GM12878 (cell line): Measurements from ENCODE around the gene EIF4E1B. TPM values are rescaled to one million over a fixed set of nuclear protein-coding genes. Genes with fewer than 3 reads are reported as not detected.

Experiments used
- ATAC-seq: fragments of 200-7000 bp; cut with Tn5 transposase; 3 replicates; pipeline ENCODE4 v1.9.1; 2020; ENCODE audit warnings: mild to moderate bottlenecking, moderate library complexity
- BruUV-seq: library from RNA; stranded (reverse); fragments of 400-500 nt; replicated peaks from 2 replicates; lab custom pipeline; 2021; lab: Mats Ljungman, UMichigan
- CTCF ChIA-PET: fragments of 300-600 bp; sonication (Branson Sonifier 250); formaldehyde crosslinking; extraction: SDS; loops from one replicate; lab custom pipeline; 2021; ENCODE audit warnings: inconsistent platforms; lab: Yijun Ruan, JAX
- POLR2A ChIA-PET: fragments of 350-600 bp; formaldehyde crosslinking; extraction: SDS; loops from one replicate; lab custom pipeline; 2021; ENCODE audit warnings: inconsistent platforms; lab: Charles Lee
- RAD21 ChIA-PET: fragments of 300-600 bp; sonication (Branson Sonifier 250); formaldehyde crosslinking; loops from one replicate; lab custom pipeline; 2023; ENCODE audit warnings: antibody characterized with exemption; ENCODE audit not compliant: unreplicated experiment; lab: Charles Lee
- SMC1A ChIA-PET: fragments of 300-600 bp; sonication (Branson Sonifier 250); formaldehyde crosslinking; loops from one replicate; lab custom pipeline; 2023; ENCODE audit not compliant: unreplicated experiment, uncharacterized antibody; lab: Charles Lee
- DNase-seq: peaks from one replicate; pipeline ENCODE4 v3.0.0-alpha.2; 2011; ENCODE audit warnings: low read depth, low spot score
- FAIRE-seq: peaks from 3 replicates; lab custom pipeline; 2011; peaks lifted over from hg19 to GRCh38; lab: Jason Lieb, UNC
- H2AFZ ChIP-seq: 2 replicates; pipeline ENCODE4 v1.6.0; 2011; ENCODE audit warnings: low read depth, low read length, control low read depth; ENCODE audit not compliant: control insufficient read depth
- H3K27ac ChIP-seq: 2 replicates; pipeline ENCODE4 v1.5.1; 2011; ENCODE audit warnings: control low read depth; ENCODE audit not compliant: control insufficient read depth, insufficient read depth
- H3K27me3 ChIP-seq, 2 experiments: replicated peaks in 1 of 2; 2 replicates each; pipeline versions ENCODE4 v1.6.0 to v1.6.1; 2011; ENCODE audit warnings: low read length in 1 of 2; ENCODE audit not compliant: control insufficient read depth in 2 of 2, insufficient read depth in 2 of 2
- H3K36me3 ChIP-seq, 2 experiments: 2 replicates each; pipeline ENCODE4 v1.5.1; 2011; ENCODE audit warnings: low read length in 1 of 2; ENCODE audit not compliant: control insufficient read depth in 2 of 2, insufficient read depth in 2 of 2
- H3K4me1 ChIP-seq: 2 replicates; pipeline ENCODE4 v1.6.1; 2011; ENCODE audit warnings: mild to moderate bottlenecking, low read length, moderate library complexity, mixed read lengths; ENCODE audit not compliant: control insufficient read depth, insufficient read depth
- H3K4me2 ChIP-seq: 2 replicates; pipeline ENCODE4 v1.6.0; 2011; ENCODE audit warnings: control low read depth; ENCODE audit not compliant: control insufficient read depth, insufficient read depth
- H3K4me3 ChIP-seq: fragments of 200-600 bp; sonication (generic); 2 replicates; pipeline ENCODE4 v1.5.1; 2016
- H3K79me2 ChIP-seq: 2 replicates; pipeline ENCODE4 v1.6.0; 2011; ENCODE audit warnings: low read length; ENCODE audit not compliant: control insufficient read depth, insufficient read depth
- H3K9ac ChIP-seq: 2 replicates; pipeline ENCODE4 v1.8.0; 2011; ENCODE audit warnings: low read length, control low read depth, mixed read lengths; ENCODE audit not compliant: control insufficient read depth, insufficient read depth
- H3K9me3 ChIP-seq: replicated peaks from 3 replicates; pipeline ENCODE4 v1.5.1; 2011; ENCODE audit warnings: mild to moderate bottlenecking, low read length; ENCODE audit not compliant: control insufficient read depth, insufficient read depth
- H4K20me1 ChIP-seq: 2 replicates; pipeline ENCODE4 v1.6.0; 2011; ENCODE audit not compliant: control insufficient read depth, insufficient read depth
- ASH2L ChIP-seq: fragments of 300-600, 200-600 bp; sonication (generic); IDR thresholded peaks from 2 replicates; pipeline ENCODE4 v1.6.1; 2017; ENCODE audit warnings: low read depth, mild to moderate bottlenecking, borderline replicate concordance
- CEBPB ChIP-seq, 2 experiments: fragments of 150-350 bp in 1 of 2; IDR thresholded peaks; 2 replicates each; pipeline ENCODE4 v1.6.1; 2012 to 2014; ENCODE audit warnings: low read depth in 2 of 2, low read length in 2 of 2, borderline replicate concordance in 1 of 2, inconsistent platforms in 1 of 2
- CREM ChIP-seq: IDR thresholded peaks from 2 replicates; pipeline ENCODE4 v1.6.1; 2014; ENCODE audit warnings: antibody characterized with exemption, low read depth
- KDM1A ChIP-seq: fragments of 200-600 bp; sonication (generic); IDR thresholded peaks from 2 replicates; pipeline ENCODE4 v1.6.1; 2016; ENCODE audit warnings: borderline replicate concordance
- MEF2A ChIP-seq: IDR thresholded peaks from 2 replicates; pipeline ENCODE4 v1.6.1; 2011; ENCODE audit warnings: low read depth, mild to moderate bottlenecking, low read length, moderate library complexity; ENCODE audit not compliant: insufficient read depth
- NR2C1 ChIP-seq: fragments of 450-650 bp; IDR thresholded peaks from 2 replicates; pipeline ENCODE4 v1.6.1; 2017; ENCODE audit warnings: antibody characterized with exemption, mild to moderate bottlenecking, moderate library complexity
- PAX5 ChIP-seq: IDR thresholded peaks from 2 replicates; pipeline ENCODE4 v1.6.1; 2011; ENCODE audit warnings: low read depth, low read length, borderline replicate concordance
- RAD51 ChIP-seq: fragments of 450-650 bp; IDR thresholded peaks from 2 replicates; pipeline ENCODE4 v1.6.1; 2016; ENCODE audit warnings: moderate library complexity, mild to moderate bottlenecking, inconsistent platforms
- RCOR1 ChIP-seq: conservative IDR thresholded peaks from 2 replicates; pipeline ENCODE4 v1.6.1; 2012; ENCODE audit warnings: low read depth, low read length, improper control_type of control experiment
- RELA ChIP-seq: fragments of 450-650 bp; IDR thresholded peaks from 2 replicates; pipeline ENCODE4 v1.8.0; 2014; ENCODE audit warnings: borderline replicate concordance; ENCODE audit not compliant: partially characterized antibody
- SPI1 ChIP-seq: IDR thresholded peaks from 2 replicates; pipeline ENCODE4 v1.6.1; 2011; ENCODE audit warnings: low read depth, mild to moderate bottlenecking, low read length, moderate library complexity, borderline replicate concordance; ENCODE audit not compliant: insufficient read depth
- STAT3 ChIP-seq: IDR thresholded peaks from 2 replicates; pipeline ENCODE4 v1.6.1; 2011; ENCODE audit warnings: low read depth, low read length, improper control_type of control experiment
- TCF7 ChIP-seq: IDR thresholded peaks from 2 replicates; pipeline ENCODE4 v1.6.1; 2014; ENCODE audit warnings: antibody characterized with exemption, borderline replicate concordance
- WGBS: methylation state at CpG from one replicate; pipeline ENCODE4 v1.1.6; 2016; ENCODE audit warnings: low lambda C conversion rate; ENCODE audit not compliant: insufficient replicate concordance, insufficient coverage; ENCODE audit errors: missing lambda C conversion rate; 5-methylcytosine and 5-hydroxymethylcytosine counted together
- in situ Hi-C: fragments of 300-500 bp; cut with MboI; formaldehyde crosslinking; loops from 9 replicates; pipeline ENCODE4 v1.14.3; 2018; ENCODE audit warnings: mixed read lengths
- intact Hi-C: fragments of 100-400 bp; cut with micrococcal nuclease; formaldehyde crosslinking; loops from one replicate; pipeline ENCODE4 v1.14.2; 2022; ENCODE audit not compliant: unreplicated experiment
- polyA plus RNA-seq, 11 experiments: library from polyadenylated mRNA; depleted of rRNA in 4 of 11; unstranded in 6 of 11; stranded (reverse) in 5 of 11; fragments of >200 nt; fragmentation: Nextera tagmentation in 4 of 11; fragmentation: Illumina TruSeq in 1 of 11; extraction: Ambion mirVana in 4 of 11; extraction: Trizol in 1 of 11; gene quantifications; 1 replicate in 1 of 11; 2 replicates in 10 of 11; pipeline versions ENCODE4 v1.2.1 to v1.2.3, GENCODE V29; 2011 to 2016; ENCODE audit warnings: inconsistent platforms in 2 of 11, missing spikeins in 2 of 11, low read depth in 1 of 11
- total RNA-seq, 4 experiments: library from RNA; depleted of rRNA in 3 of 4; stranded (reverse); fragments of >200 nt in 3 of 4; fragmentation: Illumina TruSeq in 1 of 4; extraction: Trizol in 1 of 4; gene quantifications; 2 replicates each; pipeline versions ENCODE4 v1.2.1 to v1.2.3, GENCODE V29; 2013 to 2021
- TF ChIP-seq, protein P1 (sequence below): fragments of 450-650 bp; IDR thresholded peaks from 2 replicates; pipeline ENCODE4 v1.6.1; 2017; ENCODE audit warnings: mild to moderate bottlenecking
- TF ChIP-seq, protein P2 (sequence below): IDR thresholded peaks from 2 replicates; pipeline ENCODE4 v1.6.1; 2012; ENCODE audit warnings: low read depth, low read length, improper control_type of control experiment

EIF4E1B gene
- total and polyA plus RNA-seq, 10 of the 15 experiments (the other 5 are each of a cell fraction or from before 2014, with no cell fraction given) = not detected

- no peak for TF ChIP-seq RAD51
- no peak for TF ChIP-seq RCOR1
- no peak for TF ChIP-seq MEF2A
- TF ChIP-seq STAT3 = no peak
- no peak for TF ChIP-seq CEBPB (IDR thresholded peaks at IDR 0.05; ENCODE audit: borderline replicate concordance in 1 of 2, low read depth in 2 of 2, low read length in 2 of 2)
- no peak for TF ChIP-seq SPI1
- TF ChIP-seq CREM = no peak
- TF ChIP-seq PAX5 = no peak
- TF ChIP-seq, protein P1, sequence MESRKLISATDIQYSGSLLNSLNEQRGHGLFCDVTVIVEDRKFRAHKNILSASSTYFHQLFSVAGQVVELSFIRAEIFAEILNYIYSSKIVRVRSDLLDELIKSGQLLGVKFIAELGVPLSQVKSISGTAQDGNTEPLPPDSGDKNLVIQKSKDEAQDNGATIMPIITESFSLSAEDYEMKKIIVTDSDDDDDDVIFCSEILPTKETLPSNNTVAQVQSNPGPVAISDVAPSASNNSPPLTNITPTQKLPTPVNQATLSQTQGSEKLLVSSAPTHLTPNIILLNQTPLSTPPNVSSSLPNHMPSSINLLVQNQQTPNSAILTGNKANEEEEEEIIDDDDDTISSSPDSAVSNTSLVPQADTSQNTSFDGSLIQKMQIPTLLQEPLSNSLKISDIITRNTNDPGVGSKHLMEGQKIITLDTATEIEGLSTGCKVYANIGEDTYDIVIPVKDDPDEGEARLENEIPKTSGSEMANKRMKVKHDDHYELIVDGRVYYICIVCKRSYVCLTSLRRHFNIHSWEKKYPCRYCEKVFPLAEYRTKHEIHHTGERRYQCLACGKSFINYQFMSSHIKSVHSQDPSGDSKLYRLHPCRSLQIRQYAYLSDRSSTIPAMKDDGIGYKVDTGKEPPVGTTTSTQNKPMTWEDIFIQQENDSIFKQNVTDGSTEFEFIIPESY = no peak
- TF ChIP-seq ASH2L = no peak
- TF ChIP-seq RELA = no peak
- TF ChIP-seq NR2C1 = no peak
- TF ChIP-seq TCF7 = no peak
- TF ChIP-seq, protein P2, sequence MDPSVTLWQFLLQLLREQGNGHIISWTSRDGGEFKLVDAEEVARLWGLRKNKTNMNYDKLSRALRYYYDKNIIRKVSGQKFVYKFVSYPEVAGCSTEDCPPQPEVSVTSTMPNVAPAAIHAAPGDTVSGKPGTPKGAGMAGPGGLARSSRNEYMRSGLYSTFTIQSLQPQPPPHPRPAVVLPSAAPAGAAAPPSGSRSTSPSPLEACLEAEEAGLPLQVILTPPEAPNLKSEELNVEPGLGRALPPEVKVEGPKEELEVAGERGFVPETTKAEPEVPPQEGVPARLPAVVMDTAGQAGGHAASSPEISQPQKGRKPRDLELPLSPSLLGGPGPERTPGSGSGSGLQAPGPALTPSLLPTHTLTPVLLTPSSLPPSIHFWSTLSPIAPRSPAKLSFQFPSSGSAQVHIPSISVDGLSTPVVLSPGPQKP = no peak
- no peak for TF ChIP-seq KDM1A
- Histone ChIP-seq H3K4me2 (no peak overlapping the region), H2AFZ (no peak overlapping the region), H3K36me3 (no peaks in the 10 kb centered on the region), H3K4me1 (no peaks in the 10 kb centered on the region), H4K20me1 (no peaks in the 10 kb centered on the region), H3K27me3 (peaks cover 0 to 4% of the 10 kb centered on the region in 2 experiments; a peak in 3 of 4 replicates), H3K4me3 (no peak overlapping the region), H3K9ac (no peak overlapping the region), H3K9me3 (no peaks in the 10 kb centered on the region; the same call in 2 of the 3 replicates), H3K27ac (no peak overlapping the region), H3K79me2 (no peaks in the 10 kb centered on the region)
- POLR2A ChIA-PET = no interaction called here
- DNase-seq (no peak), FAIRE-seq (no peak), ATAC-seq (no peak)
- 37% methylated on average over 7 of the region's 7 CpGs for WGBS
- CTCF ChIA-PET = no interaction called here
- SMC1A ChIA-PET = interaction anchor here (0.6 to 0.9 kb wide), 2 partner anchors 267 to 283 kb away, joined by 3 read pairs; no protein-coding TSS in a partner anchor
- intact Hi-C loops (no loop called here), in situ Hi-C loops (no loop called here)
- RAD21 ChIA-PET = interaction anchor here (0.6 kb wide), 1 partner anchor 23 kb away, joined by 4 read pairs; no protein-coding TSS in a partner anchor
- no TSS peak for BruUV-seq
These were observed 60.4 kb downstream of the EIF4E1B start for GRCh38 chr5:176690911-176691310.
